Kidney epithelial cell (primary cell): ENCODE results near the gene KIF26A. TPM values are rescaled to one million over a fixed set of nuclear protein-coding genes. Genes with fewer than 3 reads are reported as not detected.

Source experiments
- DNase-seq: peaks from one replicate; pipeline ENCODE4 v3.0.0-alpha.2; 2010; ENCODE audit warnings: low read depth
- H3K27me3 ChIP-seq: 2 replicates; pipeline ENCODE4 v1.6.0; 2011; ENCODE audit warnings: low read length; ENCODE audit not compliant: control insufficient read depth, insufficient read depth
- H3K36me3 ChIP-seq: 2 replicates; pipeline ENCODE4 v1.5.1; 2011; ENCODE audit warnings: low read length; ENCODE audit not compliant: control insufficient read depth, insufficient read depth
- H3K4me3 ChIP-seq: 2 replicates; pipeline ENCODE4 v1.5.1; 2011; ENCODE audit warnings: low read depth, mild to moderate bottlenecking, control low read depth, low read length
- total RNA-seq: library from RNA; depleted of rRNA; stranded (reverse); fragments of >200 nt; gene quantifications from 2 replicates; pipeline ENCODE4 v1.2.3, GENCODE V29; 2015
- TF ChIP-seq, protein P1 (sequence below): IDR thresholded peaks from 2 replicates; pipeline ENCODE4 v1.5.1; 2011; ENCODE audit warnings: mild to moderate bottlenecking, moderate library complexity, low read length, control low read depth, inconsistent platforms; ENCODE audit not compliant: insufficient read depth, poor library complexity, severe bottlenecking

Gene KIF26A
- total RNA-seq, 1 donor from 2014 or later = 0.21 TPM

GRCh38 chr14:104093366-104094055, 44.9 kb upstream of the KIF26A start:
- DNase-seq = no peak
- Histone ChIP-seq H3K27me3 (peaks cover 19% of the 10 kb centered on the region), H3K36me3 (no peaks in the 10 kb centered on the region), H3K4me3 (no peak overlapping the region)
- TF ChIP-seq, protein P1, sequence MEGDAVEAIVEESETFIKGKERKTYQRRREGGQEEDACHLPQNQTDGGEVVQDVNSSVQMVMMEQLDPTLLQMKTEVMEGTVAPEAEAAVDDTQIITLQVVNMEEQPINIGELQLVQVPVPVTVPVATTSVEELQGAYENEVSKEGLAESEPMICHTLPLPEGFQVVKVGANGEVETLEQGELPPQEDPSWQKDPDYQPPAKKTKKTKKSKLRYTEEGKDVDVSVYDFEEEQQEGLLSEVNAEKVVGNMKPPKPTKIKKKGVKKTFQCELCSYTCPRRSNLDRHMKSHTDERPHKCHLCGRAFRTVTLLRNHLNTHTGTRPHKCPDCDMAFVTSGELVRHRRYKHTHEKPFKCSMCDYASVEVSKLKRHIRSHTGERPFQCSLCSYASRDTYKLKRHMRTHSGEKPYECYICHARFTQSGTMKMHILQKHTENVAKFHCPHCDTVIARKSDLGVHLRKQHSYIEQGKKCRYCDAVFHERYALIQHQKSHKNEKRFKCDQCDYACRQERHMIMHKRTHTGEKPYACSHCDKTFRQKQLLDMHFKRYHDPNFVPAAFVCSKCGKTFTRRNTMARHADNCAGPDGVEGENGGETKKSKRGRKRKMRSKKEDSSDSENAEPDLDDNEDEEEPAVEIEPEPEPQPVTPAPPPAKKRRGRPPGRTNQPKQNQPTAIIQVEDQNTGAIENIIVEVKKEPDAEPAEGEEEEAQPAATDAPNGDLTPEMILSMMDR = no peak

GRCh38 chr14:104094056-104094708, 44.2 kb upstream of the KIF26A start:
- Histone ChIP-seq H3K4me3 (no peak overlapping the region), H3K27me3 (peaks cover 19% of the 10 kb centered on the region), H3K36me3 (no peaks in the 10 kb centered on the region)
- TF ChIP-seq, protein P1 = no peak
- DNase-seq = no peak

DNA sequence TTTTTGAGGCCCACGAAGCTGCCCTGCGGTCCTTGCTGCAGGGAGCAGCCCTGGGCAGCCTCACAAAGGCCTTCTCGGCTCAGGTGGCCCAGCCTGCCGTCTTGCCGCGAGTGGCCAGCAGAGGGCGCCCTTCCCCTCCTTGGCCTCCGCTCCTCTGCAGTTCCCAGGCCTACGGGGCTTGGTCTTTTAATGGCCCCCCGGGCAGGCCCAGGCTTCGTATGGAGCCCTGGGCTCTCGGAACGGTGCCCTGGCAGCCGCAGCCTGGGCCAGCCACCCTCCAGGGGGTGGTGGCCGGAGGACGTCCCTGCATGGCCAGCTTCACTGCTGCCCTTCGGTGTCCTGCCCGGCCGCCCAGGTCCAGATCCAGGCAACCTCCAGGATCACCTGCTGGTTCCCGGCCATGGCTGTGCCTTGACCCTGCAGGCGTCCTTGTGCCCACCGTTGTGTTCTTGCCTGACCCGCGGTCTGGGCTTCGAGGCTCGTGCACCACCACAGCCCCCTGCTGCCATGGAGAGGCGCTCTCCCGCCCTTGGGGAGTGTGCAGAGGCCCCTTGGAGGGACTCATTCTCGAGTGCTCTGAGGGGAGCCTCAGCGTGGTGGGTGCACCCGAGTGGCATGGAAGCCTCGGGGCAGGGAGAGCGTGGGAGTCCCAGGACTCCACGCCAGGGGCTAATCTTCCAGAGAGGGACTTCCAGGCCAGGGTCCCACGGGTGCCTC, 43.5 kb upstream of the KIF26A start:
- H3K36me3 ChIP-seq = no peaks in the 10 kb centered on the region
- H3K27me3 ChIP-seq = peaks cover 19% of the 10 kb centered on the region
- no peak overlapping the region for H3K4me3 ChIP-seq
- TF ChIP-seq, protein P1 = peak; percentile 83
- no peak for DNase-seq

DNA sequence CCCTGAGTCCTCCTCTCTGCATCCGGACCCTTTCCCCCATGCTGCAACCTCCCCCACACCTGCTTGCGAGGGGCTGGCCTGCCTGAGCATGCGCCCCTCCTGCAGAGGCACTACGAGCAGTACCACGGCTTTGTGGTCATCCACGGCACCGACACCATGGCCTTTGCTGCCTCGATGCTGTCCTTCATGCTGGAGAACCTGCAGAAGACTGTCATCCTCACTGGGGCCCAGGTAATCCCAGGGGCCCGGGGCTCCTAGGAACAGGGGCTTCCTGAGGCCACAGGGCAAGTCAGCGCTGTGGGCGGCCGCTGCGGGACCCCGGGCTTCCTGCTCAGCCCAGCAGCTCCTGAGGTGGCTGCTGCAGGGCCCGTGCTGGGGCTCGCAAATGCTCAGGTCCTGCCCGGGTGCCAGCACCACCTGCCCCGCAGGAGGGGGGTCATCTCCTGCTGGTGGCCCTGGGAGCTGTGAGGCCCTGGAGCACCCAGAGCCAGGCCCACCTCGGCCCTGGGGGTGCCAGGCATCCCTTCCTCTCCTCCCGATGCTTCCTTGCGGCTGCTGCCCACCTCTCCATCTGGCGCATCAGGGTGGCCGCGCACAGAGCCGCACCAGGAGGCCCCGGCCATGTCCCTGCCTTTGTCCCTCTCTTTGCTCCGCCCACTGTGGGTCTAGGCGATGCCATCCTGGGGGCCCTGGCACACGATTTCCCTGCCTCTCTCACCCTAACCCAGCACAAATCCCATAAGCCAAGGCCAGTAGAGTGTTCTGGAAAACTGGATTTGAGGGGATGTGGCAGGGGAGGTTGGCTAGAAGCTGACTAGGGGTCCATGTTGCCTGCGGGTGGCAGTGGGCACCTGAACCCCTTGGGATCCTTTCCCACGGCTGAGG, 42.7 kb upstream of the KIF26A start:
- Histone ChIP-seq H3K4me3 (no peak overlapping the region), H3K36me3 (no peaks in the 10 kb centered on the region), H3K27me3 (peaks cover 17% of the 10 kb centered on the region)
- TF ChIP-seq, protein P1 = no peak
- no peak for DNase-seq

DNA sequence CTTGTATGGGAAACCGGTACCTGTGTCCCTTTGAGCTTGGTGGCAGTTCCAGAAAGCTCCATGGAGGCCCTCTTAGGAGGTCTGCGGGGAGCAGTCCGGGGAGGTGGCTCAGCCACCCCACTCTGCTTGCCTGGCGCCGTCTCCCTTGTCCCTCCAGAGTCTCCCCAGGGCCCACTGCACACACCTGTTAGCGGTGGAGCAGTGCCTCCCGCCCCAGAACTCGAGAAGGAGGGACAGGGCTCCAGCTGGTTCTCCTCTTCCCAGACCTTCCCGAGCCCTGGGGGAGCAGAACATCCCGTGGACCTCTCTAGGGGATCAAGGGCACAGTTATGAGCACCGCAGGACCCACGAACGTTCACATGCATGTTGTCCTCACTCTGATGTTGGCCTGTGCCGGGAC, 42.1 kb upstream of the KIF26A start:
- Histone ChIP-seq H3K36me3 (no peaks in the 10 kb centered on the region), H3K4me3 (no peak overlapping the region), H3K27me3 (peaks cover 13% of the 10 kb centered on the region)
- no peak for DNase-seq
- TF ChIP-seq, protein P1 = no peak
